Bronchial epithelial cell (primary cell): Measurements from ENCODE around the gene SLC25A3. TPM values are rescaled to one million over a fixed set of nuclear protein-coding genes. Genes with fewer than 3 reads are reported as not detected.

Experiments
- DNase-seq: peaks from one replicate; pipeline ENCODE4 v3.0.0-alpha.2; 2010; ENCODE audit warnings: low read depth
- FAIRE-seq: peaks from 2 replicates; lab custom pipeline; 2011; peaks lifted over from hg19 to GRCh38; lab: Jason Lieb, UNC
- H3K27me3 ChIP-seq: 2 replicates; pipeline ENCODE4 v1.5.1; 2011; ENCODE audit warnings: low read length; ENCODE audit not compliant: control insufficient read depth, insufficient read depth
- H3K36me3 ChIP-seq: 2 replicates; pipeline ENCODE4 v1.5.1; 2011; ENCODE audit warnings: low read length; ENCODE audit not compliant: control insufficient read depth, insufficient read depth
- H3K4me3 ChIP-seq: 2 replicates; pipeline ENCODE4 v1.5.1; 2011; ENCODE audit warnings: mild to moderate bottlenecking, low read depth, low read length, control low read depth
- total RNA-seq: library from RNA; depleted of rRNA; stranded (reverse); fragments of >200 nt; gene quantifications from 2 replicates; pipeline ENCODE4 v1.2.1, GENCODE V29; 2014
- TF ChIP-seq, protein P1 (sequence below): IDR thresholded peaks from 2 replicates; pipeline ENCODE4 v1.5.1; 2011; ENCODE audit warnings: mild to moderate bottlenecking, moderate library complexity, low read length, control low read depth, inconsistent platforms; ENCODE audit not compliant: insufficient read depth, severe bottlenecking

The SLC25A3 gene
- total RNA-seq, 1 donor from 2014 or later, result 786 TPM

DNA sequence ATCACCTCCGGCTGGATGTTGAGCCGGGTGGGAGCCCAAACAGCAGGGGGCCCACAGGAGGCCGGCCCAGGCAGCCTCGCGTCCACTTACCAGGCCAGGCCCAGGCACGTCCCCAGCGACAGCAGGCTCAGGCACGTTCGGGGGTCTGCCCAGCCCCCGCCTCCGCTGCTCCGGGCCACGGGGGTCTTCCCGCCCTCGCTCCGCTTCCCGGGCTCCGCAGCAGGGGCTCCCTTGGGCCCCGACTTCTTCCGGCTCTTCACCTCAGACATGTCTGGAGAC lies 50.9 kb downstream of the SLC25A3 start:
- Histone ChIP-seq H3K27me3 (no peaks in the 10 kb centered on the region), H3K4me3 (peak overlapping the region; percentile 95), H3K36me3 (no peaks in the 10 kb centered on the region)
- TF ChIP-seq, protein P1, sequence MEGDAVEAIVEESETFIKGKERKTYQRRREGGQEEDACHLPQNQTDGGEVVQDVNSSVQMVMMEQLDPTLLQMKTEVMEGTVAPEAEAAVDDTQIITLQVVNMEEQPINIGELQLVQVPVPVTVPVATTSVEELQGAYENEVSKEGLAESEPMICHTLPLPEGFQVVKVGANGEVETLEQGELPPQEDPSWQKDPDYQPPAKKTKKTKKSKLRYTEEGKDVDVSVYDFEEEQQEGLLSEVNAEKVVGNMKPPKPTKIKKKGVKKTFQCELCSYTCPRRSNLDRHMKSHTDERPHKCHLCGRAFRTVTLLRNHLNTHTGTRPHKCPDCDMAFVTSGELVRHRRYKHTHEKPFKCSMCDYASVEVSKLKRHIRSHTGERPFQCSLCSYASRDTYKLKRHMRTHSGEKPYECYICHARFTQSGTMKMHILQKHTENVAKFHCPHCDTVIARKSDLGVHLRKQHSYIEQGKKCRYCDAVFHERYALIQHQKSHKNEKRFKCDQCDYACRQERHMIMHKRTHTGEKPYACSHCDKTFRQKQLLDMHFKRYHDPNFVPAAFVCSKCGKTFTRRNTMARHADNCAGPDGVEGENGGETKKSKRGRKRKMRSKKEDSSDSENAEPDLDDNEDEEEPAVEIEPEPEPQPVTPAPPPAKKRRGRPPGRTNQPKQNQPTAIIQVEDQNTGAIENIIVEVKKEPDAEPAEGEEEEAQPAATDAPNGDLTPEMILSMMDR, result peak; percentile 12
- no peak for FAIRE-seq
- peak; percentile 55 for DNase-seq

DNA sequence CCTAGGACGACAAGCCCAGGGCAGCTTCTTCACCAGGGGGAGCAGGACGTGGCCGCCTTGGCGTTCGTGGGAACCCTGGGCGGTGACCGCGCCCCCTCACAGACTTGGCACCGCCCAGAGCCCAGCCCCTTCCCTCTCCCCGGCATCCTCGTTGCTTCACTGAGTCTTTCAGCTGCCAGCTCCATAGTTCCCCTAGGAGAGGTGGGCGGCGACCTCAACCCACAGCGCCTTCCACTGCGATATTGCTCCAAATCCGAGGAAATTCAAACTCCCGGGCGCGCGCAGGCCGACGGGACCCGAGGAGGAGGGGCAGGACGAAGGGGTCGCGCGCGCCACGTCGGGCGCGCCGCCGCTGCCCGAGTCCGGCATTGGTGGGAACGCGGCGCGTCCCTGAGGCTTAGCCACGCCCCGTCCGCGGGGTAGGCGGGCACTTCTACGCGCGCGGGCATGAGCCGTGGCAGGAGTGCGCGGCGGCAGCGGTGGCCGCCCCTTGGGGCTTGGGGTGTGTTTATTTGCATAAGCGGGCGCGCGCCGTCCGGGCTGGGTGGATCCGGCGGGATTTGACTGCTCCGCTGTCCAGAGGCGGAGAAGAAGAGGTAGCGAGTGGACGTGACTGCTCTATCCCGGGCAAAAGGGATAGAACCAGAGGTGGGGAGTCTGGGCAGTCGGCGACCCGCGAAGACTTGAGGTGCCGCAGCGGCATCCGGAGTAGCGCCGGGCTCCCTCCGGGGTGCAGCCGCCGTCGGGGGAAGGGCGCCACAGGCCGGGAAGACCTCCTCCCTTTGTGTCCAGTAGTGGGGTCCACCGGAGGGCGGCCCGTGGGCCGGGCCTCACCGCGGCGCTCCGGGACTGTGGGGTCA lies 51.5 kb downstream of the SLC25A3 start, which contains the start of the genes APAF1 and IKBIP:
Gene APAF1, plus strand, starts transcription at position 579 of the 860 bp plus-strand sequence. CDS start 3,070 bp downstream, outside the sequence.
Gene IKBIP, minus strand, starts transcription at position 77 of the 860 bp plus-strand sequence. CDS start 87 bp downstream, outside the sequence.
- Histone ChIP-seq H3K4me3 (peak within 1 kb of the TSS; percentile 95), H3K36me3 (peaks cover 2% of the 10 kb centered on the region), H3K27me3 (no peaks in the 10 kb centered on the region)
- TF ChIP-seq, protein P1, result no peak
- FAIRE-seq (no peak), DNase-seq (peak; percentile 85)

DNA sequence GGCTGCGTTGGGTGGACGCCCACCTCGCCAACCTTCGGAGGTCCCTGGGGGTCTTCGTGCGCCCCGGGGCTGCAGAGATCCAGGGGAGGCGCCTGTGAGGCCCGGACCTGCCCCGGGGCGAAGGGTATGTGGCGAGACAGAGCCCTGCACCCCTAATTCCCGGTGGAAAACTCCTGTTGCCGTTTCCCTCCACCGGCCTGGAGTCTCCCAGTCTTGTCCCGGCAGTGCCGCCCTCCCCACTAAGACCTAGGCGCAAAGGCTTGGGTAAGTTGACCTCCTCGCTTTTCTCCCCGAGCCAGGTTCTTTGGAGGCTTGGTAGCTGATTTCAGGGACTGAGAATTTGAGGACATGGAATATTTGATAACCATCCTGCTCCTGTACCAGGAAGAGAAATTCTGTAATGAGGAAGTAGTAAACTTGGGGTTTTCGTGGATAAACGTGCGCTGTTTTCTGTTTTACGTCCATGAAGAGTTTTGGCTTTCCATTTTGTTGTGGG lies 52.1 kb downstream of the SLC25A3 start:
- peak; percentile 22 for DNase-seq
- TF ChIP-seq, protein P1, result no peak
- no peak for FAIRE-seq

DNA sequence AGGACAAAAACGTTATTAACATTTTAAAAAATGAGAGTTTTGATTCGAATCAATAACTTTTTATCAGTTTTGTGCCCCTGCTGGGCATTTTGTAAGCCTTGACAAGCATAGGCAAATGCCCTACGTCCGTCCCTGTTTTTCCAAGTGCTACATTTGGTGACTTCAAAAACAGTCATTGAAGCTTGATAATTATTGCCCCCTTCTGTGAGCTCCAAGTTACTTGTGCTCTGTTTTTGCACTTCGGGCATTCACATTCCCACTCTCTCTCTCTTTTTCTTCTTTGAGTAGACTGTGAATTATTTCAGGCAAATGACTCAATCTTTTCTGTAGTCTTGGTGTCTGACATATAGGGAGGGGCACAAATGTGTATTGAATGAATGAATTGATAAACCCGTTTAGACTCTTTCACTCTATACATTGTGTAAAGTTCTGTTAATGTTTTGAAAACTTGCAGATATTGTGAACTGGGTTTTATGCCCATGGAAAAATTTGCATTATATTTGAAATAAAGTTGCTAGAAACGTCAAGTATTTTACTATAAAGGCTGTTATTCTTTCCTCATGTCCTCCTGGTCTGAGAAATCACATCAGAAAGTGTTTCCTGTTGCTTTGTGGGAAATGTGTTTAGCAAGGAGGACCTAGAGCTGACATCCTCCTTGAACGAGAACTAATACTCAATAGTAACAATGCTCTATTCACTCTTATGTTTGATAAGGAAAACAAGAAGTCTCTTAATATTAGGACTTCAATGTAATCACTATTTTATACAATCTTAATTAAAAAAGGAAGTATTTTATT lies 53.0 kb downstream of the SLC25A3 start:
- TF ChIP-seq, protein P1, result peak; percentile 17
- DNase-seq (peak; percentile 64), FAIRE-seq (no peak)
- Histone ChIP-seq H3K27me3 (no peaks in the 10 kb centered on the region), H3K36me3 (peaks cover 2% of the 10 kb centered on the region), H3K4me3 (peak overlapping the region; percentile 95)

More for the DNA sequence above, 52.1 kb downstream of the SLC25A3 start:
- H3K36me3 ChIP-seq, result peaks cover 2% of the 10 kb centered on the region
- peak overlapping the region; percentile 95 for H3K4me3 ChIP-seq
- H3K27me3 ChIP-seq, result no peaks in the 10 kb centered on the region

DNA sequence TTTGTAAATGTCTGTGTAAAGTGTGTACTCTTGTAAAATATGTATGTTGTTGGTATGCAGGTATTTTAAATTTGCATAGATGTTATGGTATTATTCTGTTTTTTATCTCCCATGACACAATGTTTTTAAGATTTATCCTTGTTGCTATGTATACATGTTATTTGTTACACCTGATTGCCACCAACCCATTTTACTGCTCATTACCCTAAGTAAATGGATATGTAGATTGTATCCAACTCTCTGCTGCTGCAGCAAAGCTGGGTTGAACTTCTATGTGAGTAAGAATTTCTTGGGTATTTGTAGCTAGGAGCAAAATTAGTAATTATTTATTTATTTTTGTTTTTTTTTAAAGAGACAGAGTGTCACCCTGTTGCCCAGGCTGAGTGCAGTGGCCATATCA lies 57.8 kb downstream of the SLC25A3 start:
- TF ChIP-seq, protein P1, result no peak
- Histone ChIP-seq H3K27me3 (no peaks in the 10 kb centered on the region), H3K36me3 (peaks cover 2% of the 10 kb centered on the region), H3K4me3 (no peak overlapping the region)
- peak; percentile 9 for DNase-seq
- FAIRE-seq, result no peak
